Activated CD8-positive, alpha-beta T cell treated with anti-CD3 and anti-CD28 coated beads for 36 hours (primary cell): Measurements from ENCODE around the gene A1CF. TPM values are rescaled to one million over a fixed set of nuclear protein-coding genes. Genes with fewer than 3 reads are reported as not detected.

Experiments used
- ATAC-seq: fragments of 200-7000 bp; cut with Tn5 transposase; one replicate; pipeline ENCODE4 v1.10.0; 2021; ENCODE audit warnings: mild to moderate bottlenecking, moderate library complexity
- CTCF ChIA-PET: fragments of 350-600 bp; sonication (Branson Sonifier 250); formaldehyde crosslinking; loops from one replicate; lab custom pipeline; 2021; ENCODE audit warnings: antibody characterized with exemption; lab: Charles Lee
- POLR2A ChIA-PET: fragments of 350-600 bp; sonication (Branson Sonifier 250); formaldehyde crosslinking; loops from one replicate; lab custom pipeline; 2021; ENCODE audit warnings: antibody characterized with exemption; lab: Charles Lee
- DNase-seq: peaks from one replicate; pipeline ENCODE4 v3.0.0-alpha.2; 2020
- H3K27ac Mint-ChIP-seq: one replicate; pipeline ENCODE4 v1.8.0; 2021; ENCODE audit warnings: mild to moderate bottlenecking, mixed read lengths
- H3K27me3 Mint-ChIP-seq: one replicate; pipeline ENCODE4 v1.8.0; 2021; ENCODE audit warnings: mixed read lengths
- H3K36me3 Mint-ChIP-seq: one replicate; pipeline ENCODE4 v1.8.0; 2021; ENCODE audit warnings: low read depth, mixed read lengths
- H3K4me1 Mint-ChIP-seq: one replicate; pipeline ENCODE4 v1.8.0; 2021; ENCODE audit warnings: low read depth, mixed read lengths
- H3K4me3 Mint-ChIP-seq: one replicate; pipeline ENCODE4 v1.8.0; 2021; ENCODE audit warnings: mild to moderate bottlenecking, moderate library complexity, mixed read lengths
- H3K9me3 Mint-ChIP-seq: one replicate; pipeline ENCODE4 v1.8.0; 2021; ENCODE audit warnings: mixed read lengths
- CTCF ChIP-seq: fragments of 200-600 bp; IDR thresholded peaks from one replicate; pipeline ENCODE4 v1.8.0; 2022; ENCODE audit warnings: antibody characterized with exemption, mild to moderate bottlenecking
- intact Hi-C: fragments of 100-400 bp; cut with micrococcal nuclease; formaldehyde crosslinking; loops from one replicate; pipeline ENCODE4 v1.10.0; 2022
- total RNA-seq, 2 experiments: library from RNA; stranded (reverse); gene quantifications; one replicate each; pipeline ENCODE4 v1.2.3, GENCODE V29; 2021

The A1CF gene
- total RNA-seq, 2 experiments from 2014 or later: not detected

GRCh38 chr10:50861370-50861769, 24.1 kb downstream of the A1CF start:
- DNase-seq (no peak), ATAC-seq (no peak)
- H3K27me3 Mint-ChIP-seq: peaks cover 6% of the 10 kb centered on the region
- H3K4me3 Mint-ChIP-seq: no peak overlapping the region
- no peaks in the 10 kb centered on the region for H3K9me3 Mint-ChIP-seq
- POLR2A ChIA-PET: no interaction called here
- H3K4me1 Mint-ChIP-seq: no peaks in the 10 kb centered on the region
- no peak for TF ChIP-seq CTCF
- H3K27ac Mint-ChIP-seq: no peak overlapping the region
- no peaks in the 10 kb centered on the region for H3K36me3 Mint-ChIP-seq
- CTCF ChIA-PET: no interaction called here
- intact Hi-C loops: no loop called here

- TF ChIP-seq CTCF: no peak
- intact Hi-C loops: no loop called here
Observed at GRCh38 chr10:50857579-50857978, 27.8 kb downstream of the A1CF start.

GRCh38 chr10:50855461-50855860, 30.0 kb downstream of the A1CF start:
- H3K36me3 Mint-ChIP-seq: no peaks in the 10 kb centered on the region
- H3K9me3 Mint-ChIP-seq: no peaks in the 10 kb centered on the region
- no peak overlapping the region for H3K27ac Mint-ChIP-seq
- H3K4me3 Mint-ChIP-seq: no peak overlapping the region
- H3K27me3 Mint-ChIP-seq: peaks cover 13% of the 10 kb centered on the region
- intact Hi-C loops: no loop called here
- H3K4me1 Mint-ChIP-seq: no peaks in the 10 kb centered on the region
- no peak for TF ChIP-seq CTCF
- POLR2A ChIA-PET: interaction anchor here (1.0 kb wide), 1 partner anchor 9 kb away, joined by 3 read pairs; no protein-coding TSS in a partner anchor
- CTCF ChIA-PET: no interaction called here
- ATAC-seq (no peak), DNase-seq (no peak)

More at GRCh38 chr10:50857579-50857978, 27.8 kb downstream of the A1CF start:
- Mint-ChIP-seq H3K4me1 (no peaks in the 10 kb centered on the region), H3K36me3 (no peaks in the 10 kb centered on the region), H3K9me3 (no peaks in the 10 kb centered on the region), H3K4me3 (no peak overlapping the region), H3K27ac (no peak overlapping the region), H3K27me3 (peaks cover 7% of the 10 kb centered on the region)
- DNase-seq (no peak), ATAC-seq (no peak)
- POLR2A ChIA-PET: no interaction called here
- CTCF ChIA-PET: no interaction called here

GRCh38 chr10:50855015-50855414, 30.4 kb downstream of the A1CF start:
- ChIA-PET CTCF (no interaction called here), POLR2A (interaction anchor here (1.0 kb wide), 1 partner anchor 8 kb away, joined by 3 read pairs; no protein-coding TSS in a partner anchor)
- H3K27me3 Mint-ChIP-seq: peaks cover 13% of the 10 kb centered on the region
- TF ChIP-seq CTCF: no peak
- H3K4me3 Mint-ChIP-seq: no peak overlapping the region
- no peak for DNase-seq
- no peaks in the 10 kb centered on the region for H3K9me3 Mint-ChIP-seq
- no peak for ATAC-seq
- no peak overlapping the region for H3K27ac Mint-ChIP-seq
- intact Hi-C loops: no loop called here
- no peaks in the 10 kb centered on the region for H3K36me3 Mint-ChIP-seq
- no peaks in the 10 kb centered on the region for H3K4me1 Mint-ChIP-seq

- intact Hi-C loops: no loop called here
Observed at GRCh38 chr10:50853557-50853956, 31.9 kb downstream of the A1CF start.

More at GRCh38 chr10:50853557-50853956, 31.9 kb downstream of the A1CF start:
- Mint-ChIP-seq H3K27me3 (peaks cover 15% of the 10 kb centered on the region), H3K36me3 (no peaks in the 10 kb centered on the region), H3K4me3 (no peak overlapping the region), H3K9me3 (no peaks in the 10 kb centered on the region), H3K27ac (no peak overlapping the region), H3K4me1 (no peaks in the 10 kb centered on the region)
- ChIA-PET POLR2A (no interaction called here), CTCF (no interaction called here)
- no peak for ATAC-seq
- no peak for TF ChIP-seq CTCF
- no peak for DNase-seq
